ENCODE results near the gene RFNG. TPM values are rescaled to one million over a fixed set of nuclear protein-coding genes. Genes with fewer than 3 reads are reported as not detected.

The RFNG gene
- total and polyA plus RNA-seq, 2 of the 13 experiments (the other 11 are each of a cell fraction or from before 2014, with no cell fraction given): 61.4 to 64.0 TPM

- TF ChIP-seq ZNF530 (CRISPR knock-in tag; IDR thresholded peaks at IDR 0.05; ENCODE audit: low read depth) (no peak), NFIC (IDR thresholded peaks at IDR 0.05; ENCODE audit: low read length) (no peak), PITX1 (CRISPR knock-in tag; IDR thresholded peaks at IDR 0.05) (peak; percentile 56; the same call in 1 of the 2 replicates), SNRNP70 (IDR thresholded peaks at IDR 0.05; ENCODE audit: low read depth, low read length) (no peak), CCAR2 (optimal IDR thresholded peaks at IDR 0.05; ENCODE audit: low read depth, low read length) (no peak), NFE2 (CRISPR knock-in tag; IDR thresholded peaks at IDR 0.05) (no peak), KDM5B (CRISPR knock-in tag; IDR thresholded peaks at IDR 0.05; ENCODE audit: borderline replicate concordance) (no peak), ZNF296 (CRISPR knock-in tag; conservative IDR thresholded peaks at IDR 0.05) (peak; percentile 73; the same call in 1 of the 2 replicates), ZNF703 (CRISPR knock-in tag; IDR thresholded peaks at IDR 0.05; ENCODE audit: borderline replicate concordance) (no peak; the same call in 1 of the 2 replicates), PAX8 (CRISPR knock-in tag; IDR thresholded peaks at IDR 0.05; ENCODE audit: borderline replicate concordance) (no peak), ZNF792 (CRISPR knock-in tag; IDR thresholded peaks at IDR 0.05) (no peak), ZNF597 (CRISPR knock-in tag; IDR thresholded peaks at IDR 0.05) (no peak), CSRNP1 (CRISPR knock-in tag; IDR thresholded peaks at IDR 0.05) (peak; percentile 38; the same call in 1 of the 2 replicates), ZNF619 (CRISPR knock-in tag; IDR thresholded peaks at IDR 0.05) (no peak), MLXIP (CRISPR knock-in tag; IDR thresholded peaks at IDR 0.05; ENCODE audit: borderline replicate concordance) (no peak), ZNF850 (CRISPR knock-in tag; conservative IDR thresholded peaks at IDR 0.05) (no peak), BRCA1 (CRISPR knock-in tag; IDR thresholded peaks at IDR 0.05) (no peak), ZBTB25 (CRISPR knock-in tag; IDR thresholded peaks at IDR 0.05) (no peak), ZNF335 (CRISPR knock-in tag; IDR thresholded peaks at IDR 0.05) (no peak), TBL1XR1 (IDR thresholded peaks at IDR 0.05; ENCODE audit: borderline replicate concordance, low read length, partially characterized antibody) (no peak), ZFY (CRISPR knock-in tag; IDR thresholded peaks at IDR 0.05) (no peak; the same call in 1 of the 2 replicates), KDM6A (CRISPR knock-in tag; IDR thresholded peaks at IDR 0.05; ENCODE audit: low read depth) (no peak)
Observed at GRCh38 chr17:82013772-82014321, 37.8 kb downstream of the RFNG start (continued).
